GM12878 (cell line): ENCODE results near the gene MAST4. TPM values are rescaled to one million over a fixed set of nuclear protein-coding genes. Genes with fewer than 3 reads are reported as not detected.

ENCODE experiments used
- ATAC-seq: fragments of 200-7000 bp; cut with Tn5 transposase; 3 replicates; pipeline ENCODE4 v1.9.1; 2020; ENCODE audit warnings: mild to moderate bottlenecking, moderate library complexity
- BruUV-seq: library from RNA; stranded (reverse); fragments of 400-500 nt; replicated peaks from 2 replicates; lab custom pipeline; 2021; lab: Mats Ljungman, UMichigan
- CTCF ChIA-PET: fragments of 300-600 bp; sonication (Branson Sonifier 250); formaldehyde crosslinking; extraction: SDS; loops from one replicate; lab custom pipeline; 2021; ENCODE audit warnings: inconsistent platforms; lab: Yijun Ruan, JAX
- POLR2A ChIA-PET: fragments of 350-600 bp; formaldehyde crosslinking; extraction: SDS; loops from one replicate; lab custom pipeline; 2021; ENCODE audit warnings: inconsistent platforms; lab: Charles Lee
- RAD21 ChIA-PET: fragments of 300-600 bp; sonication (Branson Sonifier 250); formaldehyde crosslinking; loops from one replicate; lab custom pipeline; 2023; ENCODE audit warnings: antibody characterized with exemption; ENCODE audit not compliant: unreplicated experiment; lab: Charles Lee
- SMC1A ChIA-PET: fragments of 300-600 bp; sonication (Branson Sonifier 250); formaldehyde crosslinking; loops from one replicate; lab custom pipeline; 2023; ENCODE audit not compliant: unreplicated experiment, uncharacterized antibody; lab: Charles Lee
- DNase-seq: peaks from one replicate; pipeline ENCODE4 v3.0.0-alpha.2; 2011; ENCODE audit warnings: low read depth, low spot score
- FAIRE-seq: peaks from 3 replicates; lab custom pipeline; 2011; peaks lifted over from hg19 to GRCh38; lab: Jason Lieb, UNC
- H2AFZ ChIP-seq: 2 replicates; pipeline ENCODE4 v1.6.0; 2011; ENCODE audit warnings: low read depth, low read length, control low read depth; ENCODE audit not compliant: control insufficient read depth
- H3K27ac ChIP-seq: 2 replicates; pipeline ENCODE4 v1.5.1; 2011; ENCODE audit warnings: control low read depth; ENCODE audit not compliant: control insufficient read depth, insufficient read depth
- H3K27me3 ChIP-seq, 2 experiments: replicated peaks in 1 of 2; 2 replicates each; pipeline versions ENCODE4 v1.6.0 to v1.6.1; 2011; ENCODE audit warnings: low read length in 1 of 2; ENCODE audit not compliant: control insufficient read depth in 2 of 2, insufficient read depth in 2 of 2
- H3K36me3 ChIP-seq, 2 experiments: 2 replicates each; pipeline ENCODE4 v1.5.1; 2011; ENCODE audit warnings: low read length in 1 of 2; ENCODE audit not compliant: control insufficient read depth in 2 of 2, insufficient read depth in 2 of 2
- H3K4me1 ChIP-seq: 2 replicates; pipeline ENCODE4 v1.6.1; 2011; ENCODE audit warnings: mild to moderate bottlenecking, low read length, moderate library complexity, mixed read lengths; ENCODE audit not compliant: control insufficient read depth, insufficient read depth
- H3K4me2 ChIP-seq: 2 replicates; pipeline ENCODE4 v1.6.0; 2011; ENCODE audit warnings: control low read depth; ENCODE audit not compliant: control insufficient read depth, insufficient read depth
- H3K4me3 ChIP-seq: fragments of 200-600 bp; sonication (generic); 2 replicates; pipeline ENCODE4 v1.5.1; 2016
- H3K79me2 ChIP-seq: 2 replicates; pipeline ENCODE4 v1.6.0; 2011; ENCODE audit warnings: low read length; ENCODE audit not compliant: control insufficient read depth, insufficient read depth
- H3K9ac ChIP-seq: 2 replicates; pipeline ENCODE4 v1.8.0; 2011; ENCODE audit warnings: low read length, control low read depth, mixed read lengths; ENCODE audit not compliant: control insufficient read depth, insufficient read depth
- H3K9me3 ChIP-seq: replicated peaks from 3 replicates; pipeline ENCODE4 v1.5.1; 2011; ENCODE audit warnings: mild to moderate bottlenecking, low read length; ENCODE audit not compliant: control insufficient read depth, insufficient read depth
- H4K20me1 ChIP-seq: 2 replicates; pipeline ENCODE4 v1.6.0; 2011; ENCODE audit not compliant: control insufficient read depth, insufficient read depth
- ATF2 ChIP-seq: IDR thresholded peaks from 2 replicates; pipeline ENCODE4 v1.6.1; 2012; ENCODE audit warnings: low read length, inconsistent platforms
- CBX5 ChIP-seq: sonication (generic); IDR thresholded peaks from 2 replicates; pipeline ENCODE4 v1.6.1; 2016; ENCODE audit warnings: low read depth, moderate library complexity, mild to moderate bottlenecking, inconsistent platforms
- CHD2 ChIP-seq: IDR thresholded peaks from 2 replicates; pipeline ENCODE4 v1.6.1; 2011; ENCODE audit warnings: low read depth, low read length, improper control_type of control experiment, borderline replicate concordance
- CUX1 ChIP-seq: IDR thresholded peaks from 2 replicates; pipeline ENCODE4 v1.6.1; 2012; ENCODE audit warnings: improper control_type of control experiment, low read depth, low read length; ENCODE audit not compliant: insufficient replicate concordance
- ELK1 ChIP-seq: IDR thresholded peaks from 2 replicates; pipeline ENCODE4 v1.6.1; 2012; ENCODE audit warnings: low read depth, low read length, improper control_type of control experiment
- FOS ChIP-seq: IDR thresholded peaks from 3 replicates; pipeline ENCODE4 v1.6.1; 2011; ENCODE audit warnings: borderline replicate concordance; ENCODE audit not compliant: insufficient read length; ENCODE audit errors: extremely low read depth
- FOXK2 ChIP-seq: fragments of 450-650 bp; IDR thresholded peaks from 2 replicates; pipeline ENCODE4 v1.6.1; 2017; ENCODE audit warnings: mild to moderate bottlenecking, moderate library complexity
- NR2F1 ChIP-seq: fragments of 450-650 bp; conservative IDR thresholded peaks from 2 replicates; pipeline ENCODE4 v1.6.1; 2017; ENCODE audit warnings: mild to moderate bottlenecking
- PAX8 ChIP-seq: fragments of 450-650 bp; IDR thresholded peaks from 2 replicates; pipeline ENCODE4 v1.6.1; 2017; ENCODE audit warnings: mild to moderate bottlenecking, moderate library complexity
- PRDM15 ChIP-seq: fragments of 450-650 bp; formaldehyde crosslinking; IDR thresholded peaks from 2 replicates; pipeline ENCODE4 v1.4.0; 2020; ENCODE audit warnings: mild to moderate bottlenecking, moderate library complexity
- RAD21 ChIP-seq: IDR thresholded peaks from 2 replicates; pipeline ENCODE4 v1.6.1; 2011; ENCODE audit warnings: mild to moderate bottlenecking, low read depth, low read length, moderate library complexity; ENCODE audit not compliant: insufficient read depth
- RCOR1 ChIP-seq: conservative IDR thresholded peaks from 2 replicates; pipeline ENCODE4 v1.6.1; 2012; ENCODE audit warnings: low read depth, low read length, improper control_type of control experiment
- ZNF24 ChIP-seq: fragments of 450-650 bp; IDR thresholded peaks from 2 replicates; pipeline ENCODE4 v1.6.1; 2017; ENCODE audit warnings: antibody characterized with exemption, mild to moderate bottlenecking
- WGBS: methylation state at CpG from one replicate; pipeline ENCODE4 v1.1.6; 2016; ENCODE audit warnings: low lambda C conversion rate; ENCODE audit not compliant: insufficient replicate concordance, insufficient coverage; ENCODE audit errors: missing lambda C conversion rate; 5-methylcytosine and 5-hydroxymethylcytosine counted together
- in situ Hi-C: fragments of 300-500 bp; cut with MboI; formaldehyde crosslinking; loops from 9 replicates; pipeline ENCODE4 v1.14.3; 2018; ENCODE audit warnings: mixed read lengths
- intact Hi-C: fragments of 100-400 bp; cut with micrococcal nuclease; formaldehyde crosslinking; loops from one replicate; pipeline ENCODE4 v1.14.2; 2022; ENCODE audit not compliant: unreplicated experiment
- polyA plus RNA-seq, 11 experiments: library from polyadenylated mRNA; depleted of rRNA in 4 of 11; unstranded in 6 of 11; stranded (reverse) in 5 of 11; fragments of >200 nt; fragmentation: Nextera tagmentation in 4 of 11; fragmentation: Illumina TruSeq in 1 of 11; extraction: Ambion mirVana in 4 of 11; extraction: Trizol in 1 of 11; gene quantifications; 1 replicate in 1 of 11; 2 replicates in 10 of 11; pipeline versions ENCODE4 v1.2.1 to v1.2.3, GENCODE V29; 2011 to 2016; ENCODE audit warnings: inconsistent platforms in 2 of 11, missing spikeins in 2 of 11, low read depth in 1 of 11
- total RNA-seq, 4 experiments: library from RNA; depleted of rRNA in 3 of 4; stranded (reverse); fragments of >200 nt in 3 of 4; fragmentation: Illumina TruSeq in 1 of 4; extraction: Trizol in 1 of 4; gene quantifications; 2 replicates each; pipeline versions ENCODE4 v1.2.1 to v1.2.3, GENCODE V29; 2013 to 2021

The MAST4 gene
- total and polyA plus RNA-seq, 10 of the 15 experiments (the other 5 are each of a cell fraction or from before 2014, with no cell fraction given) = 0.02 to 1.6 (median 0.29) TPM; not detected in 1

- Histone ChIP-seq H3K4me2 (no peak overlapping the region), H2AFZ (no peak overlapping the region), H3K27ac (no peak overlapping the region), H4K20me1 (no peaks in the 10 kb centered on the region), H3K36me3 (no peaks in the 10 kb centered on the region), H3K4me1 (no peaks in the 10 kb centered on the region), H3K9me3 (no peaks in the 10 kb centered on the region), H3K9ac (no peak overlapping the region), H3K79me2 (no peaks in the 10 kb centered on the region), H3K27me3 (no peaks in the 10 kb centered on the region), H3K4me3 (no peak overlapping the region)
- WGBS = 68% methylated on average over 3 of the region's 3 CpGs
- no peak for ATAC-seq
- ChIA-PET POLR2A (no interaction called here), RAD21 (no interaction called here), SMC1A (no interaction called here), CTCF (no interaction called here)
- no TSS peak for BruUV-seq
- TF ChIP-seq CBX5 (no peak), FOS (no peak), RAD21 (no peak), PRDM15 (no peak), ATF2 (no peak), ZNF24 (no peak), NR2F1 (no peak), PAX8 (no peak), FOXK2 (no peak), RCOR1 (no peak), ELK1 (no peak), CHD2 (no peak), CUX1 (no peak)
- DNase-seq = no peak
- intact Hi-C loops (no loop called here), in situ Hi-C loops (no loop called here)
- no peak for FAIRE-seq
These were observed 46.3 kb downstream of the MAST4 start for GRCh38 chr5:66642538-66642937.
